Stimulated activated CD8-positive, alpha-beta memory T cell treated with anti-CD3 and anti-CD28 coated beads, Interleukin-15, amount 100 ng/mL, for 4 hours (primary cell): Measurements from ENCODE around the gene ZCWPW1.
"Not testable (repeated sequence)": the region's sequence is repeated elsewhere in the genome, so short reads cannot be mapped to it uniquely, and the experiment has no call there.

Experiments used
- DNase-seq, 2 donors: peaks; one replicate each; pipeline ENCODE4 v3.0.0-alpha.2; 2020; ENCODE audit warnings: low read depth in 2 of 2

ZCWPW1 gene

GRCh38 chr7:100353685-100354330, 74.7 kb downstream of the ZCWPW1 start:
- peak; percentile 37 to 53 for DNase-seq

GRCh38 chr7:100352984-100353684, 75.4 kb downstream of the ZCWPW1 start:
- DNase-seq, result no peak

GRCh38 chr7:100352230-100352781, 76.2 kb downstream of the ZCWPW1 start:
- DNase-seq, result not testable (repeated sequence)

GRCh38 chr7:100351657-100352058, 76.8 kb downstream of the ZCWPW1 start:
- DNase-seq, result no peak
